Fibroblast of lung (primary cell): ENCODE data around the gene TXLNB.

Experiments
- CTCF ChIP-seq, 2 donors: IDR thresholded peaks in 1 of 2; conservative IDR thresholded peaks in 1 of 2; 1 replicate in 1 of 2; 2 replicates in 1 of 2; pipeline ENCODE4 v1.5.1; 2011 to 2012; ENCODE audit warnings: low read length in 2 of 2, control low read depth in 1 of 2, inconsistent platforms in 1 of 2, low read depth in 1 of 2, mild to moderate bottlenecking in 1 of 2
- EZH2 ChIP-seq: IDR thresholded peaks from 2 replicates; pipeline ENCODE4 v1.5.1; 2012; ENCODE audit warnings: low read length, control low read depth, mild to moderate bottlenecking; ENCODE audit errors: missing control alignments

DNA sequence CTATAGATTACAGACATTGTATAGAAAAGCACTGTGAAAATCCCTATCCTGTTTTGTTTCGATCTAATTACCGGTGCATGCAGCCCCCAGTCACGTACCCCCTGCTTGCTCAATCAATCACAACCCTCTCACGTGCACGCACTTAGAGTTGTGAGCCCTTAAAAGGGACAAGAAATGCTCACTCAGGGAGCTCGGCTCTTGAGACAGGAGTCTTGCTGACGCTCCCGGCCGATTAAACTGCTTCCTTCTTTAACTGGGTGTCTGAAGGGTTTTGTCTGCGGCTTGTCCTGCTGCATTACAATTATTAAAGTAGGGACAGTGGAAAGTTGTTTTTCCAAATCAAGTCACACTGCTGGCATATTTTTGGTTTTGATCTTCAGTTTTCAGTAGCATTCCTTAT lies 2.6 kb downstream of the TXLNB start:
- TF ChIP-seq CTCF (conservative IDR thresholded peaks at IDR 0.05 in 1 of 2, IDR thresholded peaks at IDR 0.05 in 1 of 2; ENCODE audit: low read depth in 1 of 2, low read length in 2 of 2), result no peak
- TF ChIP-seq EZH2, result no peak
